Suprapubic skin (tissue), 4 donors: Measurements from ENCODE around the gene INSIG1. TPM values are rescaled to one million over a fixed set of nuclear protein-coding genes. Genes with fewer than 3 reads are reported as not detected.

ENCODE experiments used
- DNase-seq, 2 donors: peaks; one replicate each; pipeline ENCODE4 v3.0.0-alpha.2; 2019; ENCODE audit warnings: low spot score in 2 of 2
- H3K27ac ChIP-seq: fragments of 200-600 bp; sonication (generic); one replicate; pipeline ENCODE4 v1.5.1; 2019
- H3K27me3 ChIP-seq: fragments of 200-600 bp; sonication (generic); one replicate; pipeline ENCODE4 v1.5.1; 2019
- H3K36me3 ChIP-seq: fragments of 200-600 bp; sonication (generic); one replicate; pipeline ENCODE4 v1.5.1; 2019
- H3K4me1 ChIP-seq: fragments of 200-600 bp; sonication (generic); one replicate; pipeline ENCODE4 v1.5.1; 2019
- H3K4me3 ChIP-seq: fragments of 200-600 bp; sonication (generic); one replicate; pipeline ENCODE4 v1.5.1; 2019; ENCODE audit warnings: mild to moderate bottlenecking
- H3K9me3 ChIP-seq: fragments of 200-600 bp; sonication (generic); one replicate; pipeline ENCODE4 v1.5.1; 2019
- EP300 ChIP-seq: sonication (generic); formaldehyde crosslinking; IDR thresholded peaks from one replicate; pipeline ENCODE4 v1.6.1; 2017; ENCODE audit warnings: antibody characterized with exemption
- POLR2A ChIP-seq, 2 donors: fragments of 450-650 bp; IDR thresholded peaks; one replicate each; pipeline ENCODE4 v1.6.1; 2017; ENCODE audit warnings: antibody characterized with exemption in 2 of 2, mild to moderate bottlenecking in 2 of 2, moderate library complexity in 2 of 2
- POLR2AphosphoS5 ChIP-seq, 3 donors: sonication (generic); formaldehyde crosslinking; IDR thresholded peaks; one replicate each; pipeline ENCODE4 v1.6.1; 2017; ENCODE audit warnings: antibody characterized with exemption in 3 of 3
- WGBS: methylation state at CpG from one replicate; pipeline ENCODE4 v1.1.5; 2018; 5-methylcytosine and 5-hydroxymethylcytosine counted together
- total RNA-seq, 4 donors: library from RNA; depleted of rRNA; stranded (reverse); fragments of >200 nt; gene quantifications; one replicate each; pipeline ENCODE4 v1.1.0, GENCODE V29; 2016
- TF ChIP-seq, protein P1 (sequence below), 2 donors: fragments of 200-600 bp in 1 of 2; fragments of 450-650 bp in 1 of 2; sonication (generic) in 1 of 2; IDR thresholded peaks; one replicate each; pipeline ENCODE4 v1.5.1; 2016 to 2019; ENCODE audit warnings: antibody characterized with exemption in 2 of 2, mild to moderate bottlenecking in 1 of 2, moderate library complexity in 1 of 2

Gene INSIG1
- total RNA-seq, 4 donors from 2014 or later, result 32.0 to 130 (median 95.3) TPM

DNA sequence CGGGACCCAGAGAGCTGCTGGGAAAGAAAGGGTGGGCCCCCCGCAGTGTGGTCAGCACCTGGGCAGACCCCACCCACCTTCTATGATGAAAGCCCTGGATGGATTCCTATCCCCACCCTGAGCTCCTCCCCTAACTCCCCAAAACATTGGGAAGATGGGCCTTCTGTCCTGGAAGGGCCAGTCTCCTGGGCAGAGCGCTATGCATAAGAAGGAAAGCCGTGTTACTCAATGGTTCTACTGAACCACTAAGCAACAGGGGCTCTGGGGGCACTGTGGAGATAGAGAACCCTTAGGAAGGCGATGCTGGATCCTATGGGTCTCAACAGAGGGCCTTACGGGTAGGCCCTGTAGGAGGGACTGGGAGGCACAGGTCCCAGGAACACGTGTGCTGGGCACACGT is 30.7 kb upstream of the INSIG1 start:
- 78% methylated on average over 2 of the region's 8 CpGs for whole genome bisulfite sequencing

DNA sequence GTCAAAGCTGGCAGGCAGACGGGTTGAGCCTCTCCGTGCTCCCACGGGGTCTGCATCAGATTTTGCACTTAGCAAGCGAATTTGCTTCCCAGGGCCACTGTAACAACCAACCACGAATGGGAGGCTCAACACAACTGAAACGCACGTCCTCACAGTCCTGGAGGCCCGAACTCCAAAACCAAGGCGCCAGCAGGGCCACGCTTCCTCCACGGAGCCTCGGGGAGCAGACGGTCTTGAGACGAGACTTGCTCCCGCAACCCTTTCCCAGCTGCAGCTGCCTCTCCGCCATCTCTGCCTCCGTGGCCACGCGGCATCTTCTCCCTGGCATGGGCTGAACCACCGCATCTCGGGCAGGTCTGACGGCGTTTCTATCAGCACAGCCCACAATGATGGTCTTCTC is 30.2 kb upstream of the INSIG1 start:
- Histone ChIP-seq H3K4me1 (no peaks in the 10 kb centered on the region), H3K9me3 (no peaks in the 10 kb centered on the region), H3K27me3 (no peaks in the 10 kb centered on the region), H3K27ac (no peak overlapping the region), H3K4me3 (no peak overlapping the region), H3K36me3 (no peaks in the 10 kb centered on the region)
- TF ChIP-seq POLR2A (IDR thresholded peaks at IDR 0.05), result no peak
- TF ChIP-seq, protein P1, sequence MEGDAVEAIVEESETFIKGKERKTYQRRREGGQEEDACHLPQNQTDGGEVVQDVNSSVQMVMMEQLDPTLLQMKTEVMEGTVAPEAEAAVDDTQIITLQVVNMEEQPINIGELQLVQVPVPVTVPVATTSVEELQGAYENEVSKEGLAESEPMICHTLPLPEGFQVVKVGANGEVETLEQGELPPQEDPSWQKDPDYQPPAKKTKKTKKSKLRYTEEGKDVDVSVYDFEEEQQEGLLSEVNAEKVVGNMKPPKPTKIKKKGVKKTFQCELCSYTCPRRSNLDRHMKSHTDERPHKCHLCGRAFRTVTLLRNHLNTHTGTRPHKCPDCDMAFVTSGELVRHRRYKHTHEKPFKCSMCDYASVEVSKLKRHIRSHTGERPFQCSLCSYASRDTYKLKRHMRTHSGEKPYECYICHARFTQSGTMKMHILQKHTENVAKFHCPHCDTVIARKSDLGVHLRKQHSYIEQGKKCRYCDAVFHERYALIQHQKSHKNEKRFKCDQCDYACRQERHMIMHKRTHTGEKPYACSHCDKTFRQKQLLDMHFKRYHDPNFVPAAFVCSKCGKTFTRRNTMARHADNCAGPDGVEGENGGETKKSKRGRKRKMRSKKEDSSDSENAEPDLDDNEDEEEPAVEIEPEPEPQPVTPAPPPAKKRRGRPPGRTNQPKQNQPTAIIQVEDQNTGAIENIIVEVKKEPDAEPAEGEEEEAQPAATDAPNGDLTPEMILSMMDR (IDR thresholded peaks at IDR 0.05), result no peak
- TF ChIP-seq POLR2AphosphoS5 (IDR thresholded peaks at IDR 0.05), result no peak
- TF ChIP-seq EP300, result no peak
- WGBS, result 96% methylated on average over 20 of the region's 23 CpGs
- no peak for DNase-seq

More for the DNA sequence above, 30.7 kb upstream of the INSIG1 start:
- TF ChIP-seq, protein P1 (IDR thresholded peaks at IDR 0.05), result no peak
- no peak for TF ChIP-seq POLR2AphosphoS5 (IDR thresholded peaks at IDR 0.05)
- no peak for TF ChIP-seq EP300
- TF ChIP-seq POLR2A (IDR thresholded peaks at IDR 0.05), result no peak
- no peaks in the 10 kb centered on the region for H3K4me1 ChIP-seq
- no peak for DNase-seq
- H3K4me3 ChIP-seq, result no peak overlapping the region
- no peak overlapping the region for H3K27ac ChIP-seq
- no peaks in the 10 kb centered on the region for H3K27me3 ChIP-seq
- H3K9me3 ChIP-seq, result no peaks in the 10 kb centered on the region
- no peaks in the 10 kb centered on the region for H3K36me3 ChIP-seq

DNA sequence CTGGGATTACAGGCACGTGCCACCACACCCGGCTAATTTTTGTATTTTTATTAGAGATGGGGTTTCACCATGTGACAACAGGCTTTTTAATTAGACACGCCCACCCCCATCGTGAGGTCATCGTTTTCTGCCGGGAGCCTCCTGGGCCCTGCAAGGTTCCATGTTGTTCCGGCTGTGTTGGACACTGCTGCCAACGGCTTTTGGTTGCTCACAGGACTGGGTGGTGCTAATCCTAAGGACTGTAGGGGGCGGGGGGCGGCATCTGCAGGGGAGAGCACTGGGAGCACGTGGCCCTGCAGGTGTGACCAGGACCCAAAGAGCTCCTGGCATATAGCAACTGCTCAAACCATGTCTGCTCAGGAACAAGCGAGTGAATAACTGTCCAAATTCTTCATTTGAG is 29.5 kb upstream of the INSIG1 start:
- Histone ChIP-seq H3K4me1 (no peaks in the 10 kb centered on the region), H3K9me3 (no peaks in the 10 kb centered on the region), H3K4me3 (no peak overlapping the region), H3K36me3 (no peaks in the 10 kb centered on the region), H3K27me3 (no peaks in the 10 kb centered on the region), H3K27ac (no peak overlapping the region)
- DNase-seq, result no peak
- TF ChIP-seq POLR2A (IDR thresholded peaks at IDR 0.05) (no peak), POLR2AphosphoS5 (IDR thresholded peaks at IDR 0.05) (no peak), EP300 (no peak)
- TF ChIP-seq, protein P1 (IDR thresholded peaks at IDR 0.05), result no peak
- WGBS, result 88% methylated on average over 12 of the region's 12 CpGs

DNA sequence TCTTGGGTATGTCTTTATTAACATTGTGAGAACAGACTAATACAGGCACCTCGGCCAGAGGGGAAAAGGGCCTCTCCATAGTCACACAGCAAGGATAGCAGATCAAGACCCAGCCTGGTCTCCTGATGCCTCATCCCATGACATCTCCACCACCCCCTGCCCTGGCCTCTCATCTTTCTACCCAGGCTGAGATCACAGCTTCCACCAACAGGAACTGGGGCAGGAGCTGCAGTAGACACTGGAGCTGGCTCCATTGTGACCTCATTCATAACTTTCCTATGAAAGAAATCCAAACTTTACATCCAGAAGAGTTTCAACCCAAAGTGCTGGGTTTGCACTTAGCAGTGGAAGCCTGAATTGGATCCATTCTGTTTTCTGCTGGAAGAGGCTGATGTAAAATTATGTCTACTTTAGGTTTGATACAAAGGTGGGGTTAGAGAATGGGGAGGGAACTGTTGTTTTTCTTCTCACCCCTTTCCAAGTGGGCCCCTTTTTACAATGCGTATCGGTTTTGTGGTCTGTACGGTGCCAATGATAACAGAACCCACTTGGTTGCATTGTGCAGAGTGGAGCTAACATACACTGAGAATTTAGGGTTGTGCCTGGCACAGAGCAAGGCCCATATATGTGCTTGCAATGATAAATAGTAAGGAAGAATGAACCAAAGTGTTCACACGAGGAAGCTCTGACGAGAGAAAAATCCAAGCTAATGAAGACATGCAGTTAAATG is 28.6 kb upstream of the INSIG1 start:
- Histone ChIP-seq H3K36me3 (no peaks in the 10 kb centered on the region), H3K9me3 (no peaks in the 10 kb centered on the region), H3K4me3 (no peak overlapping the region), H3K27me3 (no peaks in the 10 kb centered on the region), H3K27ac (no peak overlapping the region), H3K4me1 (no peaks in the 10 kb centered on the region)
- TF ChIP-seq, protein P1 (IDR thresholded peaks at IDR 0.05), result no peak
- TF ChIP-seq POLR2AphosphoS5 (IDR thresholded peaks at IDR 0.05) (no peak), EP300 (no peak), POLR2A (IDR thresholded peaks at IDR 0.05) (no peak)
- 91% methylated on average over 6 of the region's 6 CpGs for WGBS
- DNase-seq, result no peak

DNA sequence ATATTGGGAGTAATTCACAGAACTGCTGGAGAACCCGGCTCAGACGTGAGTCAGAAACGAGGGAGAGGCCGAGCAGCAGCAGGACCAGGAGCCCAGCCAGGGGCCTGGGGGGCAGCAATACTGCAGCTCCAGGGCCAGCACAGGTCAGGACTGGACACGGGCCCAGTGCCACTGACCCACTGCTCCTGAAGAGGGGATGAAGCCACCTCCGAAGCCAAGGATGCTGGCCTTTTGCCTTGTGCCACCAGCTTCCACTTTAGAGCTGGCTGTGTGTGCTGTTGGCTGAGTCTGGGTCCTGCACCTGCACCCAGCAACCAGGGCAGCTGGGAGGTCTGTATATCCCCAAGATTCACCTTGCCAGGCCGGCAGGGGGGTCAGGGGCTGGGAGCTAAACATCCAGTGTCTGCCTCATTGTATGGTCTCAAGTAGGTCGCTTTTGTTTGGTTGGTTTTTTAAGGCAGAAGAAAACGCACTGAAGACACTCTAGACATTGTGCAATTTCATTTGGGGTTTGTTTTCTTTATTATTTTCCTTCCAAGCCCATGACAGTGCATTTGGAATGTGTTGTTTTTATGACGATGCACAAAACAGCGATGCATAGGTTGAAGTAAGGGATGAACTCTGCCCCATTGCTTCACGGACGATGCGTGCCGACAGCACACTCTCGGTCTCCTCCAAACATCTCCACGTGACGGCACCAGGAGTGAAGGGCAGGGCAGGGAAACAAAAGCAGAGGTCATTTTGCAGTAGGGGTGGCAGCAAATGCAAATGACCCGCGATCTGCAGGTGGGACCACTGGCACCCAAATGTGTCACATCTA is 27.7 kb upstream of the INSIG1 start:
- Histone ChIP-seq H3K27ac (no peak overlapping the region), H3K36me3 (no peaks in the 10 kb centered on the region), H3K27me3 (no peaks in the 10 kb centered on the region), H3K9me3 (no peaks in the 10 kb centered on the region), H3K4me3 (no peak overlapping the region), H3K4me1 (peaks cover under 1% of the 10 kb centered on the region)
- no peak for DNase-seq
- TF ChIP-seq EP300 (no peak), POLR2AphosphoS5 (IDR thresholded peaks at IDR 0.05) (no peak), POLR2A (IDR thresholded peaks at IDR 0.05) (no peak)
- TF ChIP-seq, protein P1 (IDR thresholded peaks at IDR 0.05), result no peak
- 83% methylated on average over 18 of the region's 20 CpGs for WGBS
